T1000 (cell line): ENCODE data around the gene MYCBP.

Experiments
- DNase-seq: peaks from one replicate; lab custom pipeline; 2025; ENCODE audit warnings: mixed read lengths; lab: John Stamatoyannopoulos, UW

MYCBP gene

GRCh38 chr1:38820860-38821259 lies 52.3 kb downstream of the MYCBP start:
- no peak for DNase-seq

GRCh38 chr1:38819516-38819915 lies 53.6 kb downstream of the MYCBP start:
- no peak for DNase-seq

GRCh38 chr1:38819040-38819439 lies 54.1 kb downstream of the MYCBP start:
- DNase-seq: no peak

GRCh38 chr1:38818175-38818976 lies 54.8 kb downstream of the MYCBP start:
- no peak for DNase-seq

GRCh38 chr1:38817267-38818174 lies 55.6 kb downstream of the MYCBP start:
- no peak for DNase-seq

- DNase-seq: no peak
Observed at GRCh38 chr1:38815903-38816627, 57.1 kb downstream of the MYCBP start.

GRCh38 chr1:38814984-38815464 lies 58.1 kb downstream of the MYCBP start:
- no peak for DNase-seq

GRCh38 chr1:38814444-38814983 lies 58.6 kb downstream of the MYCBP start:
- no peak for DNase-seq

GRCh38 chr1:38812981-38813380 lies 60.2 kb downstream of the MYCBP start:
- no peak for DNase-seq
